Stimulated activated CD4-positive, alpha-beta T cell treated with anti-CD3 and anti-CD28 coated beads, Interleukin-12 subunit alpha, Interleukin-12 subunit beta, amount 100 ng/mL, for 4 hours (primary cell): ENCODE measurements around the gene GPR65.

Experiments
- DNase-seq: peaks from one replicate; pipeline ENCODE4 v3.0.0-alpha.2; 2020

Gene GPR65

GRCh38 chr14:88005050-88005481 lies at the start of gene GPR65:
Gene GPR65, plus strand, starts transcription at chr14:88005135. Its CDS starts 5,713 bp downstream, at chr14:88010848.
- no peak for DNase-seq

GRCh38 chr14:87955501-87955900 lies 49.4 kb upstream of the GPR65 start:
- DNase-seq = no peak

- no peak for DNase-seq
Observed at GRCh38 chr14:87960013-87960787, 44.7 kb upstream of the GPR65 start.

GRCh38 chr14:87961246-87961645 lies 43.7 kb upstream of the GPR65 start:
- no peak for DNase-seq

GRCh38 chr14:87966816-87967215 lies 38.1 kb upstream of the GPR65 start:
- no peak for DNase-seq

GRCh38 chr14:87967496-87967895 lies 37.4 kb upstream of the GPR65 start:
- no peak for DNase-seq

GRCh38 chr14:87971010-87971409 lies 33.9 kb upstream of the GPR65 start:
- no peak for DNase-seq

GRCh38 chr14:87975636-87976035 lies 29.3 kb upstream of the GPR65 start:
- DNase-seq = no peak

GRCh38 chr14:87979689-87980088 lies 25.2 kb upstream of the GPR65 start:
- no peak for DNase-seq

- no peak for DNase-seq
Observed at GRCh38 chr14:87989221-87989955, 15.5 kb upstream of the GPR65 start.

- no peak for DNase-seq
Observed at GRCh38 chr14:87989956-87990299, 15.0 kb upstream of the GPR65 start.

- no peak for DNase-seq
Observed at GRCh38 chr14:87990682-87991081, 14.3 kb upstream of the GPR65 start.

- no peak for DNase-seq
Observed at GRCh38 chr14:87992346-87992717, 12.6 kb upstream of the GPR65 start.

GRCh38 chr14:87992718-87993628 lies 12.0 kb upstream of the GPR65 start, which contains the start of gene GALC:
Gene GALC, minus strand, starts transcription at chr14:87993182. Its CDS starts 18 bp downstream, at chr14:87993164.
- DNase-seq = peak; percentile 93

GRCh38 chr14:87994974-87995373 lies 10.0 kb upstream of the GPR65 start:
- no peak for DNase-seq

- DNase-seq = no peak
Observed at GRCh38 chr14:87995500-87996290, 9.2 kb upstream of the GPR65 start.

- no peak for DNase-seq
Observed at GRCh38 chr14:87996291-87996592, 8.7 kb upstream of the GPR65 start.

GRCh38 chr14:87998482-87998881 lies 6.5 kb upstream of the GPR65 start:
- no peak for DNase-seq

GRCh38 chr14:87999277-87999676 lies 5.7 kb upstream of the GPR65 start:
- no peak for DNase-seq

- no peak for DNase-seq
Observed at GRCh38 chr14:88002421-88003075, 2.4 kb upstream of the GPR65 start.

GRCh38 chr14:88003425-88003824 lies 1.5 kb upstream of the GPR65 start:
- no peak for DNase-seq

- DNase-seq = no peak
Observed at GRCh38 chr14:88004506-88005036, 364 bp upstream of the GPR65 start.
